Upper lobe of left lung (tissue), 4 donors: ENCODE measurements around the gene MASP2.

ENCODE experiments used
- EP300 ChIP-seq, 4 donors: sonication (generic); formaldehyde crosslinking; IDR thresholded peaks; one replicate each; pipeline ENCODE4 v1.5.1; 2017; ENCODE audit warnings: antibody characterized with exemption in 4 of 4, control low read depth in 2 of 4
- POLR2AphosphoS5 ChIP-seq, 2 donors: sonication (generic); formaldehyde crosslinking; IDR thresholded peaks; one replicate each; pipeline ENCODE4 v1.5.1; 2017; ENCODE audit warnings: antibody characterized with exemption in 2 of 2
- TF ChIP-seq, protein P1 (sequence below), 6 experiments: fragments of 450-650 bp in 4 of 6; fragments of 200-600 bp in 2 of 6; sonication (generic) in 2 of 6; IDR thresholded peaks; one replicate each; pipeline ENCODE4 v1.5.1; 2016 to 2019; ENCODE audit warnings: antibody characterized with exemption in 6 of 6

DNA sequence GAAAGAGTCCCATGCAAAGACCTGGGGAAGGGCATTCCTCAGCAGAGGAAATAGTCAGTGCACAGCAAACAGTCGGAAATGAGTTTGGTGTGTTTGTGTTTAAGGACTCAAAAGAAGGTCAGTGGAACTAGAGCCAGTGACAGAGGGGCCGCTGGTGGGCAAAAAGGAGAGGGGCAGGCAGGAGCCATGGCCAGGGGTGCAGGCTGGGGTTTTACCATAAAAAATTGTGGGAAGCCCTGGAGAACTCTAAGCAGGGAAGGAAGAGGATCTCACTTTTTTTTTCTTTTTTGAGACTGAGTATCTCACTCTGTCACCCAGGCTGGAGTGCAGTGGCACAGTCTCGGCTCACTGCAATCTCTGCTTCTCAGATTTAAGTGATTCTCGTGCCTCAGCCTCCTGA lies 68.3 kb downstream of the MASP2 start:
- TF ChIP-seq EP300 (IDR thresholded peaks at IDR 0.05), result no peak
- TF ChIP-seq, protein P1, sequence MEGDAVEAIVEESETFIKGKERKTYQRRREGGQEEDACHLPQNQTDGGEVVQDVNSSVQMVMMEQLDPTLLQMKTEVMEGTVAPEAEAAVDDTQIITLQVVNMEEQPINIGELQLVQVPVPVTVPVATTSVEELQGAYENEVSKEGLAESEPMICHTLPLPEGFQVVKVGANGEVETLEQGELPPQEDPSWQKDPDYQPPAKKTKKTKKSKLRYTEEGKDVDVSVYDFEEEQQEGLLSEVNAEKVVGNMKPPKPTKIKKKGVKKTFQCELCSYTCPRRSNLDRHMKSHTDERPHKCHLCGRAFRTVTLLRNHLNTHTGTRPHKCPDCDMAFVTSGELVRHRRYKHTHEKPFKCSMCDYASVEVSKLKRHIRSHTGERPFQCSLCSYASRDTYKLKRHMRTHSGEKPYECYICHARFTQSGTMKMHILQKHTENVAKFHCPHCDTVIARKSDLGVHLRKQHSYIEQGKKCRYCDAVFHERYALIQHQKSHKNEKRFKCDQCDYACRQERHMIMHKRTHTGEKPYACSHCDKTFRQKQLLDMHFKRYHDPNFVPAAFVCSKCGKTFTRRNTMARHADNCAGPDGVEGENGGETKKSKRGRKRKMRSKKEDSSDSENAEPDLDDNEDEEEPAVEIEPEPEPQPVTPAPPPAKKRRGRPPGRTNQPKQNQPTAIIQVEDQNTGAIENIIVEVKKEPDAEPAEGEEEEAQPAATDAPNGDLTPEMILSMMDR (IDR thresholded peaks at IDR 0.05), result no peak
- no peak for TF ChIP-seq POLR2AphosphoS5 (IDR thresholded peaks at IDR 0.05)
